Activated CD4-positive, alpha-beta T cell treated with anti-CD3 and anti-CD28 coated beads for 24 hours (primary cell): ENCODE results near the gene TBC1D14.
"Not testable (repeated sequence)": the region's sequence is repeated elsewhere in the genome, so short reads cannot be mapped to it uniquely, and the experiment has no call there.

Source experiments
- DNase-seq, 2 donors: peaks; one replicate each; pipeline ENCODE4 v3.0.0-alpha.2; 2020; ENCODE audit warnings: low read depth in 2 of 2

TBC1D14 gene

GRCh38 chr4:6910340-6910959, 824 bp downstream of the TBC1D14 start:
- no peak for DNase-seq

GRCh38 chr4:6910960-6911874, 1.6 kb downstream of the TBC1D14 start:
- no peak for DNase-seq

- DNase-seq: not testable (repeated sequence)
Measured at GRCh38 chr4:6911917-6912316, 2.3 kb downstream of the TBC1D14 start.

DNA sequence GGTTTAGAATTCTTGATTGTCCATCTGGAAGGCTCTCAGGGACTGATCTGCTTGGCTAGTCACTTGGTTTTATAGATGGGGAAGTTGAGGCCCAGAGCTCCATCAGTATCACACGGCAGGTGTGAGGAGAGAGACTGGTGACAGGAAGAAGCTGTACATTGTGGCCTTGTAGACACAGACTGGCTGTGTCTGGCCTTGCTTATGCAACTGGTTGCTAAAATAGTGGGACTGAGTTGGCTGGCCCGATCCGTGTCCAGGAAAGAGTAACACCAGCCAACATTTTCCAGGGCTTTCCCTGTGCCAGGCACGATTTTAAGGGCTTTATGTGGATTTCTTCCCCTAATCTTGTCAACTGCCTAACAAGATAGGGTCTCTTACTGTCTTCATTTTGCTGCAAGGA, 2.8 kb downstream of the TBC1D14 start:
- no peak for DNase-seq

GRCh38 chr4:6913350-6913905, 3.8 kb downstream of the TBC1D14 start:
- DNase-seq: no peak

DNA sequence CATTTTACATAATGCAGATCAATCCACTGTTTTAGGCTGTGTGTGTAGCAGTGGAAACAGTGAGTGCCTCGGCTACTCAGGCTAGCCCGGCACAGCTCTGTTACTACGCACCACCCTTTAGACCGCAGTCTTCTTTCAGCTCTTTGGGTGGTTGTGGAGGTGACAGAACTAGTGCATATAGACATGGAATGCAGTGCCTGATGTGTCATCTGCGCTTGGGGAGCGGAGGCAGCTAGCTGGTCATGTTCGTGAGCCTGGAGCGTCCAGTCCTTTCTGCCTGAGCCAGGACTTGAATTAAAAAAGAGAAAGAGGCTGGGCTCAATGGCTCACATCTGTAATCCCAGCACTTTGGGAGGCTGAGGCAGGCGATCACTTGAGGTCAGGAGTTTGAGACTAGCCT, 4.8 kb downstream of the TBC1D14 start:
- DNase-seq: no peak

- DNase-seq: no peak
Measured at GRCh38 chr4:6915041-6916005, 5.7 kb downstream of the TBC1D14 start.

- no peak for DNase-seq
Measured at GRCh38 chr4:6916069-6916586, 6.5 kb downstream of the TBC1D14 start.

DNA sequence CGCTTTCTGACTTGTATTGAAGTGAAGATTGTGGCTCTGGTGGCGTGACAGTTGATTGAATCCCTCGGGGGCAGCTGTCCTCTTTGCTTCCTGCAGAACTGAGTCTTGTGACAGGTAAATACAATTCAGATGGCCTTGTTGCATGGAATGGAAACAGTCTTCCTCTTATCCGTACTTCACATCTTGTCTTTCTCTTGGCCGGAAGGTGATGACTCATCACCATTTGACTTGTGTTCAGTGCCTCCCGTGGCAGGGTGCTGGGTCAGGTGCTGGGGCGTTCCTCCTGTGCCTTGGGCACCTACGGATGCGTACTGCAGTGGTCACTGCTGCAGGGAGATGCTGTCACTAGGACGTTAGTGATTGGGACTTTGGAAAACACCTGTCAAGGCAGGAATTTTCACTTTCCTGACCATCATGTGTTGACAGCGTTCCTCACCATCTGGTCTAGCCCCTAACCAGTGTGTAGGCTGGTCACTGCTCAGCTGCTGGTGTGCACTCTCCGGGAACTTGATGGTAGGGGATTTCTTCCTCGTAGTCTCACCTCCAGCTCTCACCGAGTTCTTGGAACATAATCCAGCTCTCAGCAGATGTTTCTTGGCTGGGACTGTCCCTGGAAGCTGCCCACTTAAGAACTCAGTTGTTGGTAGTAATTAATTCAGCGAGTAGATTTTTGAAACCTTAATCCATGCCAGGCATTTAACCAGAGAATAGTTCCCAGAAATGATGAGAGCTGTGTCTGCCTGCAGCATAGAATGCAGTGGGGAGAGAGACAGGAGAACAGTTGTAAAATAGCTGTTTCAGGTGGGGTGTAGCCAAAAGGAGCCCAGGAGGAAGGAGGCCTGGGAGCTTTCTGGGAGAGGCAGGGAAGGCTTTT, 7.2 kb downstream of the TBC1D14 start:
- no peak for DNase-seq

GRCh38 chr4:6917461-6918271, 8.0 kb downstream of the TBC1D14 start:
- no peak for DNase-seq

- no peak for DNase-seq
Measured at GRCh38 chr4:6918338-6918737, 8.7 kb downstream of the TBC1D14 start.

DNA sequence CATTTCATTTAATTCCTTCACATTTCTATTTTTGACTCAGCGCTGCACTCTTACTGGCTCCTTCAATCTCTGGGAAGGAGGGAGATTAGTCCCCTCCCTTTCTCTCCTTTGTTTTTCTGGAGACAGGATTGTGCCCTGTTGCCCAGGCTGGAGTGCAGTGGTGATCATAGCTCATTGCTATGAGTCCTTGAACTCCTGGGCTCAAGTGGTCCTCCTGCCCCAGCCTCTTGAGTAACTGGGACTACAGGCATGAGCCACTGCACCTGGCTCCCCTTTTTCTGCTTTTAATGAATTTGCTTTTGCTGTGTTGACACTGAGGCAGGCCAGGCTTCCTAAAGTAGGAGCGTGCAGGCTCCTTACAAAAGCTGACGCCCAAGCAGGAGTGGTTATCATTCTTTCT, 10.5 kb downstream of the TBC1D14 start:
- no peak for DNase-seq

GRCh38 chr4:6923507-6923906, 13.9 kb downstream of the TBC1D14 start:
- DNase-seq: no peak

- DNase-seq: no peak
Measured at GRCh38 chr4:6924361-6924779, 14.7 kb downstream of the TBC1D14 start.

DNA sequence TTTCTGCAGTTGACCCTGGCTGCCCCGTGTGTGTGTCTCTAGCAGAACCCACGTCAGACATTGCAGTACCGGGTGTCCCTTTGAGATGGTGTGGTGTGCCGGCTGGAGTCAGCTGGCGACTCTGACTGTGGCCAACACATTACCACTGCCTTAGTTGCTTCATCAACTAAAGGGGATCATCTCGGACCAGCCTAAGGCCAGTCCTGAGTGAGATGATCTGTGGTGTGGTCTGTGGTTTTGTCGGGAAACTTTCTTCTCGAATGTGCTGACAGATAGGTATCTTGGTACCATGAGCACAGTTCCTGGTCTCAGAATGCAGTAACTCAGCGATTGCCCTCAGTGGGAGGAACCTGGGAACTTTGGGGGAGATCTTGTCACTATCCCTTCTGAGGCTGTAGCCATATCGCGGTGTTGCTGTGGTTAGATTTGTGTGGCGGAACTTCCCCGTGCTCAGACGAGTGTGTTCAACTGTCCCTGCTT, 15.8 kb downstream of the TBC1D14 start:
- DNase-seq: no peak

DNA sequence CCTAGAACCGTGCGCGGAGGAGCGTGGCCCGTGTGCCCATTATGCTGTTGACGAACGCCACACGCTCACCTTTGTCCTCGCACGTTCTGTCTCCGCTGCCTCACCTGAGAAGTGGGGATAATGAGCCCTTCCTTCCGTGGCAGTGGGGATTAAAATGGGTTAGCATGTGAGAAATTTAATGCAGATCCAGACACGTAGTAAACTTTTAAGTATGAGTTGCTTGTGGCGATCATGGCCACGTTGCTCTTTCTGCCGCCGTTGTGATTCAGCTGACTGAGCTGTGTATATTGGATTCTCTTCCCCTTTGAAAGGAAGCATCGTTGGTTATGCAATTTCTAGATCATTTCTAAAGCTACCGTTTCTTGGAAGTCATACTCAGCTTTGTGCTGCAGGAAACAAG, 16.5 kb downstream of the TBC1D14 start:
- no peak for DNase-seq

GRCh38 chr4:6926681-6927478, 17.3 kb downstream of the TBC1D14 start:
- DNase-seq: no peak

DNA sequence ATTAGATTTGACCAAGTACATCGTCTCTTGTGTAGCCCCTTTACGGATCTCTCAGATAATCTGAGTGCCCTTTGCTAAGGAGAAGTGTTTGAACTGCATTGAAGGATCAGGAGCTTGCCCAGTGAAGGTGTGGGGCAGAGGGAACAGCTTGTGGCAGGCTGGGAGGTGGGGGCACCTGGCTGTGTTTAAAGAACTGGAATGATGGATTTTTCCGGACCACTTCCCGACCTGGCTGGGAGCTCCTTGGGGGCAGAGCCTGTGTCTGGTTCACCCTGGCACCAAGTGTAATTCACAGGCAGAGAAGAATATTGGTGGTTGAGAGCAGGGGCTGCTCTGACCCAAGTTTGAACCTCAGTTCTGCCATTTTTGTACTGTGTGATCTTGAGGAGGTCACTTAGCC, 18.5 kb downstream of the TBC1D14 start:
- DNase-seq: no peak
